SK-N-SH (cell line): Measurements from ENCODE around the gene SERPINH1. TPM values are rescaled to one million over a fixed set of nuclear protein-coding genes. Genes with fewer than 3 reads are reported as not detected.

Source experiments
- CTCF ChIA-PET: fragments of 300-600, 350-600 bp; formaldehyde crosslinking; extraction: SDS; loops from one replicate; lab custom pipeline; 2021; lab: Yijun Ruan, JAX
- POLR2A ChIA-PET: fragments of 350-600 bp; sonication (Branson Sonifier 250); formaldehyde crosslinking; extraction: SDS; loops from one replicate; lab custom pipeline; 2020; ENCODE audit warnings: antibody characterized with exemption, inconsistent platforms; lab: Yijun Ruan, JAX
- DNase-seq: peaks from one replicate; pipeline ENCODE4 v3.0.0; 2012
- H2AFZ ChIP-seq: fragments of 200-600 bp; sonication (generic); 2 replicates; pipeline ENCODE4 v1.8.1; 2016; ENCODE audit warnings: antibody characterized with exemption, mild to moderate bottlenecking, low read depth
- H3F3A ChIP-seq: fragments of 200-600 bp; sonication (generic); replicated peaks from 2 replicates; pipeline ENCODE3; 2016; ENCODE audit warnings: antibody characterized with exemption, mild to moderate bottlenecking; ENCODE audit not compliant: insufficient read depth
- H3K27ac ChIP-seq, 2 experiments: fragments of 200-500 bp in 1 of 2; fragments of 200-600 bp in 1 of 2; sonication (Bioruptor generic) in 1 of 2; sonication (generic), shearing (Covaris generic) in 1 of 2; 2 replicates each; pipeline versions ENCODE4 v1.5.1 to v1.6.1; 2014 to 2016; ENCODE audit warnings: low read depth in 2 of 2, inconsistent platforms in 1 of 2, low read length in 1 of 2, mild to moderate bottlenecking in 1 of 2, mixed read lengths in 1 of 2
- H3K27me3 ChIP-seq: fragments of 200-600 bp; sonication (generic), shearing (Covaris generic); 2 replicates; pipeline ENCODE4 v1.6.1; 2016; ENCODE audit warnings: mixed run types; ENCODE audit not compliant: insufficient read depth
- H3K36me3 ChIP-seq, 2 experiments: fragments of 200-500 bp in 1 of 2; fragments of 200-600 bp in 1 of 2; sonication (Bioruptor generic) in 1 of 2; sonication (generic) in 1 of 2; replicated peaks in 1 of 2; 2 replicates each; pipeline versions ENCODE3 to v1.5.1; 2014 to 2016; ENCODE audit warnings: low read length in 1 of 2, mild to moderate bottlenecking in 1 of 2; ENCODE audit not compliant: insufficient read depth in 2 of 2, control insufficient read depth in 1 of 2
- H3K4me1 ChIP-seq, 2 experiments: fragments of 200-500 bp in 1 of 2; fragments of 200-600 bp in 1 of 2; sonication (Bioruptor generic) in 1 of 2; sonication (generic), shearing (Covaris generic) in 1 of 2; 2 replicates each; pipeline versions ENCODE4 v1.5.1 to v1.6.1; 2014 to 2016; ENCODE audit warnings: low read depth in 1 of 2, low read length in 1 of 2, mixed run types in 1 of 2; ENCODE audit not compliant: insufficient read depth in 2 of 2, control insufficient read depth in 1 of 2
- H3K4me2 ChIP-seq: fragments of 200-600 bp; sonication (generic), shearing (Covaris generic); 2 replicates; pipeline ENCODE4 v1.6.1; 2017; ENCODE audit warnings: mixed run types
- H3K4me3 ChIP-seq, 2 experiments: fragments of 200-500 bp in 1 of 2; fragments of 200-600 bp in 1 of 2; sonication (Bioruptor generic) in 1 of 2; sonication (generic), shearing (Covaris generic) in 1 of 2; 2 replicates each; pipeline versions ENCODE4 v1.5.1 to v1.8.1; 2014 to 2016; ENCODE audit warnings: low read depth in 2 of 2, inconsistent platforms in 1 of 2, low read length in 1 of 2, mild to moderate bottlenecking in 1 of 2, mixed read lengths in 1 of 2, moderate library complexity in 1 of 2
- H3K79me2 ChIP-seq: fragments of 200-600 bp; sonication (generic); 2 replicates; pipeline ENCODE4 v1.8.1; 2017; ENCODE audit warnings: mild to moderate bottlenecking; ENCODE audit not compliant: insufficient read depth
- H3K9ac ChIP-seq: fragments of 200-600 bp; sonication (generic); 2 replicates; pipeline ENCODE4 v1.6.1; 2017; ENCODE audit warnings: mixed run types
- H3K9me2 ChIP-seq: fragments of 200-600 bp; sonication (generic); 2 replicates; pipeline ENCODE4 v1.6.1; 2017; ENCODE audit warnings: mixed run types
- H3K9me3 ChIP-seq: fragments of 200-600 bp; sonication (generic); 2 replicates; pipeline ENCODE4 v1.6.1; 2017; ENCODE audit warnings: mixed run types, mild to moderate bottlenecking, moderate library complexity
- H4K20me1 ChIP-seq: fragments of 200-600 bp; sonication (generic); 2 replicates; pipeline ENCODE4 v1.6.1; 2017; ENCODE audit warnings: mild to moderate bottlenecking, mixed run types; ENCODE audit not compliant: insufficient read depth
- NRF1 ChIP-seq: IDR thresholded peaks from 2 replicates; pipeline ENCODE4 v1.6.1; 2012; ENCODE audit warnings: low read depth, mild to moderate bottlenecking, low read length
- RCOR1 ChIP-seq: fragments of 150-350 bp; IDR thresholded peaks from 2 replicates; pipeline ENCODE4 v1.6.1; 2017; ENCODE audit warnings: antibody characterized with exemption, low read length
- REST ChIP-seq: IDR thresholded peaks from 2 replicates; pipeline ENCODE4 v1.6.1; 2012; ENCODE audit warnings: mild to moderate bottlenecking, low read depth, low read length, moderate library complexity
- ZBTB33 ChIP-seq: IDR thresholded peaks from 2 replicates; pipeline ENCODE4 v1.4.0; 2012; ENCODE audit warnings: low read depth, borderline replicate concordance
- WGBS: methylation state at CpG from one replicate; pipeline ENCODE4 v1.1.6; 2017; ENCODE audit warnings: low lambda C conversion rate; 5-methylcytosine and 5-hydroxymethylcytosine counted together
- polyA plus RNA-seq, 3 experiments: library from polyadenylated mRNA; depleted of rRNA; stranded (reverse); fragments of >200 nt; gene quantifications; 2 replicates each; pipeline ENCODE4 v1.2.3, GENCODE V29; 2012

SERPINH1 gene
- polyA plus RNA-seq, 1 of the 3 experiments (the other 2 are of a cell fraction): 293 TPM

- POLR2A ChIA-PET: interaction anchor here (0.6 to 1.6 kb wide), 2 partner anchors 14 to 138 kb away, joined by 4 to 5 read pairs; no protein-coding TSS in a partner anchor
- no peak overlapping the region for H2AFZ ChIP-seq
- no peaks in the 10 kb centered on the region for H3K79me2 ChIP-seq
- H3K9me3 ChIP-seq: no peaks in the 10 kb centered on the region
- H3K27me3 ChIP-seq: no peaks in the 10 kb centered on the region
- H3F3A ChIP-seq: no peaks in the 10 kb centered on the region
- H3K9me2 ChIP-seq: no peaks in the 10 kb centered on the region
- TF ChIP-seq REST: no peak
- TF ChIP-seq RCOR1: 0 out of 2 replicates have a peak, but pooled peaks have one; percentile 8
- peak overlapping the region in 1 of 2 experiments; percentile 64; a peak in 2 of 4 replicates for H3K27ac ChIP-seq
- no peak for DNase-seq
- no peak overlapping the region for H3K4me3 ChIP-seq
- H4K20me1 ChIP-seq: no peaks in the 10 kb centered on the region
- H3K4me2 ChIP-seq: no peak overlapping the region
- H3K9ac ChIP-seq: no peak overlapping the region
- 86% methylated on average over 9 of the region's 9 CpGs for WGBS
- peaks cover 0 to 14% of the 10 kb centered on the region in 2 experiments; a peak in 1 of 4 replicates for H3K4me1 ChIP-seq
- no peaks in the 10 kb centered on the region for H3K36me3 ChIP-seq
- CTCF ChIA-PET: interaction anchor here (1.5 to 4.3 kb wide), 6 partner anchors 8 to 151 kb away, joined by 4 to 27 read pairs (median 7); partner anchors contain the start of gene KLHL35
Observed at GRCh38 chr11:75539459-75540334, 22.4 kb upstream of the SERPINH1 start.

GRCh38 chr11:75541193-75542087, 20.6 kb upstream of the SERPINH1 start:
- Histone ChIP-seq H3K79me2 (no peaks in the 10 kb centered on the region), H3K36me3 (no peaks in the 10 kb centered on the region), H3K27ac (no peak overlapping the region), H3K9ac (no peak overlapping the region), H3K4me3 (no peak overlapping the region), H3K9me3 (no peaks in the 10 kb centered on the region), H3K4me1 (peaks cover 0 to 14% of the 10 kb centered on the region in 2 experiments; a peak in 1 of 4 replicates), H2AFZ (no peak overlapping the region), H3K9me2 (no peaks in the 10 kb centered on the region), H3K27me3 (no peaks in the 10 kb centered on the region), H4K20me1 (no peaks in the 10 kb centered on the region), H3F3A (no peaks in the 10 kb centered on the region), H3K4me2 (no peak overlapping the region)
- TF ChIP-seq ZBTB33: no peak
- TF ChIP-seq NRF1: no peak
- ChIA-PET CTCF (interaction anchor here (1.0 to 2.7 kb wide), 6 partner anchors 9 to 157 kb away, joined by 3 to 10 read pairs (median 4); no protein-coding TSS in a partner anchor), POLR2A (interaction anchor here (1.6 kb wide), 1 partner anchor 12 kb away, joined by 5 read pairs; no protein-coding TSS in a partner anchor)
- DNase-seq: no peak
- 92% methylated on average over 4 of the region's 4 CpGs for WGBS
